Astrocyte of the cerebellum (primary cell): ENCODE data around the gene ADTRP.
"Not testable (repeated sequence)": the region's sequence is repeated elsewhere in the genome, so short reads cannot be mapped to it uniquely, and the experiment has no call there.

Source experiments
- DNase-seq: peaks from one replicate; pipeline ENCODE4 v3.0.0-alpha.2; 2011; ENCODE audit warnings: low read depth
- H3K4me3 ChIP-seq: 2 replicates; pipeline ENCODE4 v1.5.1; 2011; ENCODE audit warnings: mild to moderate bottlenecking, low read depth, low read length, moderate library complexity
- in situ Hi-C: cut with HindIII; loops from 2 replicates; pipeline ENCODE4 v1.10.0; 2017; ENCODE audit warnings: low sequenced_read_pairs
- TF ChIP-seq, protein P1 (sequence below): IDR thresholded peaks from 2 replicates; pipeline ENCODE4 v1.5.1; 2012; ENCODE audit warnings: low read length, low read depth, moderate library complexity, mild to moderate bottlenecking; ENCODE audit errors: missing control alignments

Gene ADTRP

DNA sequence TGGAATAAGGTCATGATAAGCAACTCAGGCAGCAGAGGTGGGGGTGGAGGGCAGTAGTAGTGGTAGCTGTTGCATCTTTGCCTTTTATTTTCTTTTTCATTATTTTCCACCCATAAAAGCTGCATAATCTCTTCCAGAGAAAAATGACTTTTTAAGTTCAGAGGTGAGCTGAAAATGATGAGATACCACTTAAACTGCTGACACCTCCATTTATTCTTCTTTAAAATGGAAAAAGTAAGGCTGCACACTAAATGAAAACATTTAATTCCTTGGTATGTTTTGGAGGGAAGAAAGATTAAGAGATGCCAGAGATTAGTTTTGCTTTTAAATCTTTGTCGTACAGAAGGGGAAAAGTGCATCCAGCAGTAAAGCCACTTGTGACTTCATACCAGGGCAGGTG lies 97.2 kb downstream of the ADTRP start:
- TF ChIP-seq, protein P1, sequence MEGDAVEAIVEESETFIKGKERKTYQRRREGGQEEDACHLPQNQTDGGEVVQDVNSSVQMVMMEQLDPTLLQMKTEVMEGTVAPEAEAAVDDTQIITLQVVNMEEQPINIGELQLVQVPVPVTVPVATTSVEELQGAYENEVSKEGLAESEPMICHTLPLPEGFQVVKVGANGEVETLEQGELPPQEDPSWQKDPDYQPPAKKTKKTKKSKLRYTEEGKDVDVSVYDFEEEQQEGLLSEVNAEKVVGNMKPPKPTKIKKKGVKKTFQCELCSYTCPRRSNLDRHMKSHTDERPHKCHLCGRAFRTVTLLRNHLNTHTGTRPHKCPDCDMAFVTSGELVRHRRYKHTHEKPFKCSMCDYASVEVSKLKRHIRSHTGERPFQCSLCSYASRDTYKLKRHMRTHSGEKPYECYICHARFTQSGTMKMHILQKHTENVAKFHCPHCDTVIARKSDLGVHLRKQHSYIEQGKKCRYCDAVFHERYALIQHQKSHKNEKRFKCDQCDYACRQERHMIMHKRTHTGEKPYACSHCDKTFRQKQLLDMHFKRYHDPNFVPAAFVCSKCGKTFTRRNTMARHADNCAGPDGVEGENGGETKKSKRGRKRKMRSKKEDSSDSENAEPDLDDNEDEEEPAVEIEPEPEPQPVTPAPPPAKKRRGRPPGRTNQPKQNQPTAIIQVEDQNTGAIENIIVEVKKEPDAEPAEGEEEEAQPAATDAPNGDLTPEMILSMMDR: no peak
- in situ Hi-C loops: no loop called here
- DNase-seq: no peak
- no peak overlapping the region for H3K4me3 ChIP-seq

DNA sequence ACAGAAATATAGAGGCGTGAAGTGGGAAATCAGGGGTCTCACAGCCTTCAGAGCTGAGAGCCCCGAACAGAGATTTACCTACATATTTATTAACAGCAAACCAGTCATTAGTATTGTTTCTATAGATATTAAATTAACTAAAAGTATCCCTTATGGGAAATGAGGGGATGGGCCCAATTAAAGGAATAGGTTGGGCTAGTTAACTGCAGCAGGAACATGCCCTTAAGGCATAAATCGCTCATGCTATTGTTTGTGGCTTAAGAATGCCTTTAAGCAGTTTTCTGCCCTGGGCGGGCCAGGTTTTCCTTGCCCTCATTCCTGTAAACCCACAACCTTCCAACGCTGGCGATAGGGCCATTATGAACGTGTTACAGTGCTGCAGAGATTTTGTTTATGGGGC lies 98.1 kb downstream of the ADTRP start:
- in situ Hi-C loops, H3K4me3 ChIP-seq, DNase-seq: not testable (repeated sequence)

DNA sequence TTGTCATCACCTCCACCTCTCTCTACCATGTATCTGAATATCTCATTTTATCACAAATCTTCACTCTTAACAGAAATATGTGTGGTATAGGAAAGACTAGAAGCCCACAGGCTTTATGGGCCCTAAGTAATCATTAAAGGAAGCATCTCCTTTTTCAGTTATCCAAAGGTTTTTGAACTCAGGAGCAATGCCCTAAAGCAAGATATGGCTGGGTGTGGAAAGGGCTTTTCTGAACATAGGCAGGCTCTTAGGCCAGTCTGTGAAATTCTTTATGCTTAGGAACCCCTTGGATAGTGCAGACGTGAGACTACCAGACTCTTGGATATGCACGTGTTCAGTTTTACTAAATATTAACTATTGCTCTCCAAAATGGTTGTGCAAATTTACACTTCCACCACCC lies 99.5 kb downstream of the ADTRP start:
- TF ChIP-seq, protein P1: no peak
- in situ Hi-C loops: no loop called here
- H3K4me3 ChIP-seq: no peak overlapping the region
- DNase-seq: no peak

DNA sequence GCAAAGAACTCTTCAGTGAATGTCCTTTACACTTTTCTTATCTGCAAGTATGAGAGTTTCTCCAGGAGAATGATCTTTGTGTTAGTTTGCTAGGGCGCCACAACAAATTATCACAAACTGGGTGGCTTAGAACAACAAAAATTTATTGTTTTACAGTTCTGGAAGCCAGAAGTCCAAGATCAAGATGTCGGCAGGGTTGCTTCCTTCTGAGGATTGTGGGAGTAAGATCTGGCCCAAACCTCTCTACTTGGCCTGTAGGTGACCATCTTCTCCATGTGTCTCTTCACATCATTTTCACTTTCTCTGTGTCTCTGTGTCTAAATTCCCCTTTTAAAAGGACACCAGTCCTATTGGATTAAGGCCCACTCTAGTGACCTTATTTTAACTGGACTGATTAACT lies 103.0 kb downstream of the ADTRP start:
- DNase-seq: no peak
- no peak overlapping the region for H3K4me3 ChIP-seq
- TF ChIP-seq, protein P1: no peak
- in situ Hi-C loops: no loop called here

DNA sequence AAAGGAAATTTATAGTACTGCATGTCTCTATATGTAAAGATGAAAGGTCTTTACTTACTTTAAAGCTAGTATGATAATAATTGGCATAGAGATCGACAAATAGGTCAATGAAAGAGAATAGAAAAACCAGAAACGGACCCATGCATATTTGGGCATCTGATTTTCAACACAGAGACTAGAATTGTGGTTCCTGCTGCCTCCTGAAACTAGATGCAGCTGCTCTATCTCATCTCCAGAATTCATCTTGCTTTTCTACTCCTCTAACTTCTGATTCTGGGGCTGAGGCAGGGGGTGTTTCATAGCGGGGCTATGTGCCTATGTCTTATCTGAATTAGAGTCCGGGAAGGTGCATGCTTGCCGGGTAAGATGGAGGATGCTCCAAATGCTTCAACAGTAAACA lies 105.9 kb downstream of the ADTRP start:
- no peak overlapping the region for H3K4me3 ChIP-seq
- DNase-seq: no peak
- in situ Hi-C loops: loop anchor here (25.0 kb wide), 1 partner anchor 940 kb away; no protein-coding TSS in a partner anchor
- TF ChIP-seq, protein P1: no peak

DNA sequence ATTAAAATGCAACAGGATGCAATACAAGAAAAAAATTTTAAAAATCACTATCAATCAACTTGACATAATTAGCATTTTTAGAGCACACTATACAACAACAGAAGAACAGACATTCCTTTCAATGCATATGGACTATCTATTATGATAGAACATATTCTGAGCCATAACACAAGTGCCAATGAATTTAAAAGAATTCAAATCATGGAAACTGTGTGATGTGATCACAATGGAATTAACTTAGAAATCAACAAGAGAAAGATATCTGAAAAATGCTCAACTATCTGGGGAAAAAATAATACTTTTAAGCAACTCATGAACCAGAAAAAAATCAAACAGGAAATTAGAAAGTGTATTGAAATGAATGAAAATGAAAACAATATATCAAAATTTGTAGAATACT lies 106.3 kb downstream of the ADTRP start:
- in situ Hi-C loops: loop anchor here (25.0 kb wide), 1 partner anchor 940 kb away; no protein-coding TSS in a partner anchor
- TF ChIP-seq, protein P1: no peak
- no peak for DNase-seq
- H3K4me3 ChIP-seq: no peak overlapping the region

DNA sequence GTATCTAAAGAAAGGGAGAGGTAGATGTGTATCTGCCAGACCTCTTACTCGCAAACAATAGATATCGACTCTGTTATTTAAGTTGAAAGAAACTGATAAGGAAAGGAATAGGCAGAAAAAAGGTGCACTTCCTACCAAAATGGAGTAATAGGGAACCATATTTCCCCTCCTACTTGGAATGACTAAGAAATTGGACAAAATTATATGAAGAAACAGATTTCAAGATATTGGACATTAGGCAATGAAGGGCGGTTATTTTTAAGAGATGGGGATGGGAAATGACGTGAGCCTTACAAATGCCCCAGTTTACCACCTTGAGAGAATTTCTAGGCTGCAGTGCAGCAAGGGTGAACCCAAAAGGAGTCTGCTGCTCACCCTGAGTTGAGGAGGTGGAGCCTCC lies 108.9 kb downstream of the ADTRP start:
- H3K4me3 ChIP-seq: no peak overlapping the region
- in situ Hi-C loops: loop anchor here (25.0 kb wide), 1 partner anchor 943 kb away; no protein-coding TSS in a partner anchor
- no peak for DNase-seq
- TF ChIP-seq, protein P1: no peak
